SK-N-SH (cell line): ENCODE data around the gene LIMS1. TPM values are rescaled to one million over a fixed set of nuclear protein-coding genes. Genes with fewer than 3 reads are reported as not detected.

Source experiments
- CTCF ChIA-PET: fragments of 300-600, 350-600 bp; formaldehyde crosslinking; extraction: SDS; loops from one replicate; lab custom pipeline; 2021; lab: Yijun Ruan, JAX
- POLR2A ChIA-PET: fragments of 350-600 bp; sonication (Branson Sonifier 250); formaldehyde crosslinking; extraction: SDS; loops from one replicate; lab custom pipeline; 2020; ENCODE audit warnings: antibody characterized with exemption, inconsistent platforms; lab: Yijun Ruan, JAX
- DNase-seq: peaks from one replicate; pipeline ENCODE4 v3.0.0; 2012
- H2AFZ ChIP-seq: fragments of 200-600 bp; sonication (generic); 2 replicates; pipeline ENCODE4 v1.8.1; 2016; ENCODE audit warnings: antibody characterized with exemption, mild to moderate bottlenecking, low read depth
- H3F3A ChIP-seq: fragments of 200-600 bp; sonication (generic); replicated peaks from 2 replicates; pipeline ENCODE3; 2016; ENCODE audit warnings: antibody characterized with exemption, mild to moderate bottlenecking; ENCODE audit not compliant: insufficient read depth
- H3K27ac ChIP-seq, 2 experiments: fragments of 200-500 bp in 1 of 2; fragments of 200-600 bp in 1 of 2; sonication (Bioruptor generic) in 1 of 2; sonication (generic), shearing (Covaris generic) in 1 of 2; 2 replicates each; pipeline versions ENCODE4 v1.5.1 to v1.6.1; 2014 to 2016; ENCODE audit warnings: low read depth in 2 of 2, inconsistent platforms in 1 of 2, low read length in 1 of 2, mild to moderate bottlenecking in 1 of 2, mixed read lengths in 1 of 2
- H3K27me3 ChIP-seq: fragments of 200-600 bp; sonication (generic), shearing (Covaris generic); 2 replicates; pipeline ENCODE4 v1.6.1; 2016; ENCODE audit warnings: mixed run types; ENCODE audit not compliant: insufficient read depth
- H3K36me3 ChIP-seq, 2 experiments: fragments of 200-500 bp in 1 of 2; fragments of 200-600 bp in 1 of 2; sonication (Bioruptor generic) in 1 of 2; sonication (generic) in 1 of 2; replicated peaks in 1 of 2; 2 replicates each; pipeline versions ENCODE3 to v1.5.1; 2014 to 2016; ENCODE audit warnings: low read length in 1 of 2, mild to moderate bottlenecking in 1 of 2; ENCODE audit not compliant: insufficient read depth in 2 of 2, control insufficient read depth in 1 of 2
- H3K4me1 ChIP-seq, 2 experiments: fragments of 200-500 bp in 1 of 2; fragments of 200-600 bp in 1 of 2; sonication (Bioruptor generic) in 1 of 2; sonication (generic), shearing (Covaris generic) in 1 of 2; 2 replicates each; pipeline versions ENCODE4 v1.5.1 to v1.6.1; 2014 to 2016; ENCODE audit warnings: low read depth in 1 of 2, low read length in 1 of 2, mixed run types in 1 of 2; ENCODE audit not compliant: insufficient read depth in 2 of 2, control insufficient read depth in 1 of 2
- H3K4me2 ChIP-seq: fragments of 200-600 bp; sonication (generic), shearing (Covaris generic); 2 replicates; pipeline ENCODE4 v1.6.1; 2017; ENCODE audit warnings: mixed run types
- H3K4me3 ChIP-seq, 2 experiments: fragments of 200-500 bp in 1 of 2; fragments of 200-600 bp in 1 of 2; sonication (Bioruptor generic) in 1 of 2; sonication (generic), shearing (Covaris generic) in 1 of 2; 2 replicates each; pipeline versions ENCODE4 v1.5.1 to v1.8.1; 2014 to 2016; ENCODE audit warnings: low read depth in 2 of 2, inconsistent platforms in 1 of 2, low read length in 1 of 2, mild to moderate bottlenecking in 1 of 2, mixed read lengths in 1 of 2, moderate library complexity in 1 of 2
- H3K79me2 ChIP-seq: fragments of 200-600 bp; sonication (generic); 2 replicates; pipeline ENCODE4 v1.8.1; 2017; ENCODE audit warnings: mild to moderate bottlenecking; ENCODE audit not compliant: insufficient read depth
- H3K9ac ChIP-seq: fragments of 200-600 bp; sonication (generic); 2 replicates; pipeline ENCODE4 v1.6.1; 2017; ENCODE audit warnings: mixed run types
- H3K9me2 ChIP-seq: fragments of 200-600 bp; sonication (generic); 2 replicates; pipeline ENCODE4 v1.6.1; 2017; ENCODE audit warnings: mixed run types
- H3K9me3 ChIP-seq: fragments of 200-600 bp; sonication (generic); 2 replicates; pipeline ENCODE4 v1.6.1; 2017; ENCODE audit warnings: mixed run types, mild to moderate bottlenecking, moderate library complexity
- H4K20me1 ChIP-seq: fragments of 200-600 bp; sonication (generic); 2 replicates; pipeline ENCODE4 v1.6.1; 2017; ENCODE audit warnings: mild to moderate bottlenecking, mixed run types; ENCODE audit not compliant: insufficient read depth
- CTCF ChIP-seq: fragments of 200-600 bp; sonication (generic); IDR thresholded peaks from 2 replicates; pipeline ENCODE4 v1.6.1; 2017; ENCODE audit warnings: antibody characterized with exemption, mild to moderate bottlenecking, moderate library complexity
- EZH2phosphoT487 ChIP-seq: fragments of 200-600 bp; sonication (generic); IDR thresholded peaks from 2 replicates; pipeline ENCODE4 v1.6.1; 2017; ENCODE audit warnings: low read depth, mixed run types, mild to moderate bottlenecking, antibody characterized with exemption, moderate library complexity, borderline replicate concordance
- FOXJ3 ChIP-seq: sonication (generic); formaldehyde crosslinking; IDR thresholded peaks from 2 replicates; pipeline ENCODE4 v1.5.1; 2020; ENCODE audit warnings: mild to moderate bottlenecking, missing genetic modification reagents
- GATA2 ChIP-seq: sonication (generic); formaldehyde crosslinking; IDR thresholded peaks from 2 replicates; pipeline ENCODE4 v1.5.0; 2020; ENCODE audit warnings: mild to moderate bottlenecking, missing genetic modification reagents
- JUND ChIP-seq: IDR thresholded peaks from 2 replicates; pipeline ENCODE4 v1.4.0; 2012
- MXI1 ChIP-seq: IDR thresholded peaks from 2 replicates; pipeline ENCODE4 v1.6.1; 2012; ENCODE audit warnings: mild to moderate bottlenecking, low read depth, low read length, improper control_type of control experiment
- NRF1 ChIP-seq: IDR thresholded peaks from 2 replicates; pipeline ENCODE4 v1.6.1; 2012; ENCODE audit warnings: low read depth, mild to moderate bottlenecking, low read length
- PBX3 ChIP-seq: IDR thresholded peaks from 2 replicates; pipeline ENCODE4; 2012
- RCOR1 ChIP-seq: fragments of 150-350 bp; IDR thresholded peaks from 2 replicates; pipeline ENCODE4 v1.6.1; 2017; ENCODE audit warnings: antibody characterized with exemption, low read length
- RFX5 ChIP-seq: IDR thresholded peaks from 2 replicates; pipeline ENCODE4 v1.6.1; 2012; ENCODE audit warnings: mild to moderate bottlenecking, improper control_type of control experiment, low read length
- RXRA ChIP-seq: IDR thresholded peaks from 2 replicates; pipeline ENCODE4 v1.4.0; 2012; ENCODE audit warnings: low read depth, mild to moderate bottlenecking, borderline replicate concordance
- SMC3 ChIP-seq: IDR thresholded peaks from 2 replicates; pipeline ENCODE4 v1.6.1; 2012; ENCODE audit warnings: low read depth, low read length, improper control_type of control experiment
- TAF1 ChIP-seq: IDR thresholded peaks from 2 replicates; pipeline ENCODE4 v1.6.1; 2012; ENCODE audit warnings: low read depth, mild to moderate bottlenecking, low read length, moderate library complexity, borderline replicate concordance
- TCF12 ChIP-seq: IDR thresholded peaks from 2 replicates; pipeline ENCODE4 v1.4.0; 2012
- TEAD4 ChIP-seq: IDR thresholded peaks from 2 replicates; pipeline ENCODE4 v1.4.0; 2012; ENCODE audit warnings: mild to moderate bottlenecking, borderline replicate concordance; ENCODE audit not compliant: insufficient read depth
- USF2 ChIP-seq: fragments of 150-350 bp; IDR thresholded peaks from 2 replicates; pipeline ENCODE4 v1.6.1; 2017; ENCODE audit warnings: antibody characterized with exemption, low read length, low read depth, borderline replicate concordance
- WGBS: methylation state at CpG from one replicate; pipeline ENCODE4 v1.1.6; 2017; ENCODE audit warnings: low lambda C conversion rate; 5-methylcytosine and 5-hydroxymethylcytosine counted together
- polyA plus RNA-seq, 3 experiments: library from polyadenylated mRNA; depleted of rRNA; stranded (reverse); fragments of >200 nt; gene quantifications; 2 replicates each; pipeline ENCODE4 v1.2.3, GENCODE V29; 2012

The LIMS1 gene
- polyA plus RNA-seq, 1 of the 3 experiments (the other 2 are of a cell fraction): 123 TPM

GRCh38 chr2:108575132-108575966, 41.1 kb downstream of the LIMS1 start:
- H3K36me3 ChIP-seq: no peaks in the 10 kb centered on the region
- peaks cover 51% of the 10 kb centered on the region for H4K20me1 ChIP-seq
- ChIA-PET CTCF (interaction anchor here (1.6 to 3.0 kb wide), 2 partner anchors 9 to 61 kb away, joined by 5 to 18 read pairs; no protein-coding TSS in a partner anchor), POLR2A (no interaction called here)
- DNase-seq: no peak
- H3K9ac ChIP-seq: no peak overlapping the region
- TF ChIP-seq SMC3 (no peak), FOXJ3 (CRISPR knock-in tag) (no peak), JUND (peak; percentile 3; the same call in 1 of the 2 replicates)
- H3K9me3 ChIP-seq: no peaks in the 10 kb centered on the region
- no peak overlapping the region for H2AFZ ChIP-seq
- no peaks in the 10 kb centered on the region for H3K9me2 ChIP-seq
- peaks cover 2 to 8% of the 10 kb centered on the region in 2 experiments; a peak in 2 of 4 replicates for H3K4me1 ChIP-seq
- peaks cover 7% of the 10 kb centered on the region for H3F3A ChIP-seq
- H3K27me3 ChIP-seq: no peaks in the 10 kb centered on the region
- H3K79me2 ChIP-seq: peaks cover 100% of the 10 kb centered on the region
- 67% methylated on average over 7 of the region's 7 CpGs for WGBS
- peak overlapping the region; percentile 49; the same call in 1 of the 2 replicates for H3K4me2 ChIP-seq
- peak overlapping the region in 1 of 2 experiments; percentile 38; a peak in 3 of 4 replicates for H3K27ac ChIP-seq
- H3K4me3 ChIP-seq: no peak overlapping the region

GRCh38 chr2:108577099-108577498, 42.8 kb downstream of the LIMS1 start:
- H3K9me2 ChIP-seq: no peaks in the 10 kb centered on the region
- H4K20me1 ChIP-seq: peaks cover 33% of the 10 kb centered on the region
- H3K4me1 ChIP-seq: peaks cover 0 to 6% of the 10 kb centered on the region in 2 experiments; a peak in 2 of 4 replicates
- no peak overlapping the region for H3K4me2 ChIP-seq
- DNase-seq: no peak
- peaks cover 100% of the 10 kb centered on the region for H3K79me2 ChIP-seq
- H3K4me3 ChIP-seq: no peak overlapping the region
- ChIA-PET CTCF (interaction anchor here (0.9 to 1.7 kb wide), 3 partner anchors 17 to 60 kb away, joined by 3 to 5 read pairs (median 3); no protein-coding TSS in a partner anchor), POLR2A (no interaction called here)
- H3K9me3 ChIP-seq: no peaks in the 10 kb centered on the region
- no peaks in the 10 kb centered on the region for H3K36me3 ChIP-seq
- no peak overlapping the region for H2AFZ ChIP-seq
- peaks cover 7% of the 10 kb centered on the region for H3F3A ChIP-seq
- WGBS: 90% methylated on average over 9 of the region's 9 CpGs
- H3K27ac ChIP-seq: no peak overlapping the region
- TF ChIP-seq RFX5 (no peak), SMC3 (no peak), USF2 (no peak), PBX3 (no peak), GATA2 (CRISPR knock-in tag) (no peak), TEAD4 (no peak), MXI1 (no peak), RXRA (no peak), TCF12 (no peak), EZH2phosphoT487 (no peak), CTCF (no peak), RCOR1 (no peak), NRF1 (no peak), TAF1 (no peak)
- H3K27me3 ChIP-seq: no peaks in the 10 kb centered on the region
- H3K9ac ChIP-seq: no peak overlapping the region
